NCI-H187 (cell line): ENCODE measurements around the gene UNC119.
"Not testable (repeated sequence)": the region's sequence is repeated elsewhere in the genome, so short reads cannot be mapped to it uniquely, and the experiment has no call there.

Source experiments
- DNase-seq, 2 experiments: peaks; one replicate each; lab custom pipeline; 2025; lab: John Stamatoyannopoulos, UW

UNC119 gene

DNA sequence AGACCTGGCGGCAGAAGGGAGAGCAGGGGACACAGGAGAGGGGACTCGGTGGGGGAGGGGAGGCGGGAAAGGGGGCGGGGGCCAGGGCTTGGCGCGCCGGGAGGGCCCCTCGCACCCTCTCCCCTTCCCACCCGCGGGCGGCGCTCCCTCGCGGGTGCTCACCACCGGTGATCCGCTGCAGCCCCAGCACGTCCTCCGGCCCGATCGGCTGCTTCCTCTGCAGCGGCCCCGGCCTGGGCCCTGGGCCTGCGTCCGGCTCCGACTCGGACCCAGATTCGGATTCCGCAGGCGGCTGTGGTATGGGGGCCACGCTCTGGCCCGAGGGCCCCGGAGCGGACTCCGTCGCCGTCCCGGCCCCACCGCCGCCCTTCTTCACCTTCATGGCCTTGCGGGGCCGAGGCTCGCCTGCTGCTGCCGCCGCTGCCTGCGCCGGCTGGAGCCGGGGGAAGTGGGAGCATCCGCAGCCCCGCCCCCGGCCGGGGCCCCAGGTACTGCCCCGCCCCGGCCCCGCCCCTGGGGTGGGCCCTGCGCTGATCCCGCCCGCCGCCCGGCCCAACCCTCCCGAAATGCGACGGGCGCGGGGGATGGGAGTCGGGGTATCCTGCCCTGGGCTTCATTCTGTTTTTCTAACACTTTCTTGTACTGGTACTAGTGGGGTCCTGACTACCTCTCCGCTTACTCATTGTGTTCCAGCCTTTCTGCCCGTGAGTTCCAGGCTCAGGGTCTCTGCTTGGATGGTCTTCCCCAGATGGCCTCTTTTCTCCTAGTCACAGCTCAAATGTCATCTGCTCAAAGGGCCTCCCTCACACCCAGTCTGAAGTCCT is at the start of gene UNC119:
UNC119 (minus strand) TSS at position 449 of the 824 bp plus-strand sequence; CDS start at position 382, 67 bp downstream.
- DNase-seq: peak; percentile 40 to 67

DNA sequence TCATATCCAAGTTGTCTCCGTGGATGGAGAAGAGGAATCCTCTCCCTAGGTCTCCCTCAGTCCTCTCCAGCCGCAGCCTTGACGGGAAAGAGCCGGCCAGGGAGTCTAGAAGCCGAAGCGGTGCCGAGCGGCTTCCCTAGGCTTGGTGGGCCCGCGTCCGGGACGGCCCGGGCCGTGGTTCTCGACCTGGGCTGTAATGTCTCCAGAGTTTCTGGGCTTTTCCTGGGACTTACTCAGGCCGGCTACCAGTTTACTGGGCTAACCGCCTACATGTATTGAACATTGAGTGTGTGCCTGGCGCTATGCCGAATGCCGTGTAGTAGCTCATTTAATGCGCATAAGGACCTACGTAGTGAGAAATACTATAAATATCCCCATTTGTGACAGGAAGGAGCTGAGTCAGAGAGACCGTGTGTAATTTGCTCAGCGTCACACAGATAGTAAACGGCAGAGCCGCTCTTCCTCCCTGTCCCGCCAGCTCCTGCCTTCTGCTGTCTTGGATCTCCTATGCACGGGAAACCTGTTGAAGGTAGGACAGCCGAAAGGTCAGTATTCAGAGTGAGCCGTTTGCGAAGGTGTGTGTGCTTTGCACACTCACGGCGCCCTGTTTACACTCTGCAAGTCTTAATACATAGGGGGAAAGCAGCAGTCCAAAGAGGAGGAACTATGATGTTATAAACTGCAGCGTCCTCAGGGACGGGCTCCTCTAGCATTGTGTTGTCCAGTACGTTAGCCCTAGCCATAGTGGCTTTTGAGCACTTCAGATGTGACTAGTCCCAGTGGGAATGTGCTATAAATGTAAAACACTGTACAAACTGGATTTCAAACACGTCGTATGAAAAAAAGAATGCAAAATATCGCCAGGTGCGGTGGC is 47.1 kb upstream of the UNC119 start:
- DNase-seq: peak in 1 of 2 experiments; percentile 69

DNA sequence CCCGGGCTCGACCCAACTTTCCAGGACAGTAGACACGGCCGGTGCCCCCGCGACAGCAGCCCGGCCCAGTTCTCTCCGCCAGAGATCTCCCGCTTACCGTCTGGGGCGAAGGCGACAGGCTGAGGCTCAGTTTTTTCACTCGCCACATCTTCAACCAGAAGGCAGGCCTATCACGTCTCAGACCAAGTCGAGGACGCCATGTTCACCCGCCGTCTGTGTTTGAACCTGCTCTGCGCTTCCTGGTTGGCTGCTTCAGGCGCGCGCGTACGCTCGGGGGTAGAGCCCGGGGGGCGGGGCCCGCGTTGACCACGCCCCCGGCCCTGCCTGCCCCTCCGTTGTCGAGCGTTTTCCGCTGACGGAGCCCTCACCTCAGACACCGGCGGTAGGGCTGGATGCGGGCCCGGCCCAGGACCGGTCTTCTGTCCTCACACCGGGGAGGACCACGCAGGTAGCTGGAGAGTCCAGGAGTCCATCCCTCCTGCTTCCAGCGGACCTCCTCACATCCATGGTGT is 46.4 kb upstream of the UNC119 start, which contains the start of gene SPAG5:
SPAG5 (minus strand) TSS at position 227 of the 512 bp plus-strand sequence; CDS start at position 148, 79 bp downstream.
- peak; percentile 92 to 96 for DNase-seq

DNA sequence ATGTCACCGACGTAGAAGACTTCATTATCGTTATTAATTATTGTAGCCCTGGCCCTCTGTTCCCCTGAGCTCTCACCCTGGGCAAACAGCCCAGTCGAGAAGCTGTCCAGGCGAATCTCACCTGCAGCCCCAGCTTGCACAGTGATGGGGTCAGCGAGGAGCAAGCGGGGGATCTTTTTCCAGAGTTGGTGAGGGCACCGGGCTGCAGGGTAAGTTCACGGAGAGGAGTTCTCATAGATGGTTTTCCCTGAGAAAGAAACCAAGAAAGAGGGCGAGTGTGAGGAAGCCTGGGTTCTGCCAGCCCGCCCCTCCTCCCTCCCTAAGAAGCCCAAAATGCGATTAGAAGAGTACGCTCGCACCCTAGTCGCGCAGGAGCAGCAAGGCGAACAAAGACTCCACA is 46.0 kb upstream of the UNC119 start:
- no peak for DNase-seq

DNA sequence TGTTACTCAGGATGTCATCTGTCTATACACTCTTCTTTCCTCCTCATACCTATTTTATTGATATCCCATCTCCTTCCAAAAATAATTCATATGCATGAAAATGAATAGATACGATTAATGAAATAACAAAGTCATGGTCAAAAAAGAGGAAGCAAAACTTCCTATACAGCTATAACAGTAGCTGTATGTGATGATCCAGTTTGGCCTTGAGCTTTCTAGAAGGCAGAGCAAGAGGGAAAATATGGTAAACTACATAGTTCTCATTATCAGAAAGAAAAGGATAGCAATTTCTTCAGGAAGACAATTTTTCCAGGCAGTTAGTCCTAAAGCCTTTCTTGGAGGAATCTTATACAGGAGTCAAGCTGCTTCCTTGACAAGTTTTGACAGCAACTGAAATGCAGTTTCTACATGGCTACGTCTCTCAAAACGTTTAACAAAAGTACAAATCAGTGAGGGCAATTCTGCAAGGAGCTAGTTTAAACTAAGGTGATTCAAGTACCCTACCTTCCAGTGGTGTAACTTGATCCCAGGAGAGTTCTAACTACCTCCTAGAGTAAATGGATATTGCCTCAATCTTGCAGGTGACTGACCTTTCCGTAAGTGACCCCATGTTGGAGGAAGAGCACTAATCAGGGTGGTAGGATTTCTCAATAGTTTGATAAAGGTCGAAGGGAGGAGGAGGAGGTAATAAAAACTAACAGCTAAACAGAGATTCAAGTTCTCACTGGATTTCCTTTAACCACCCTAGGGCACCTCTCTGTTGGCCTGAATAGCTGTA is 45.4 kb upstream of the UNC119 start:
- DNase-seq: no peak

DNA sequence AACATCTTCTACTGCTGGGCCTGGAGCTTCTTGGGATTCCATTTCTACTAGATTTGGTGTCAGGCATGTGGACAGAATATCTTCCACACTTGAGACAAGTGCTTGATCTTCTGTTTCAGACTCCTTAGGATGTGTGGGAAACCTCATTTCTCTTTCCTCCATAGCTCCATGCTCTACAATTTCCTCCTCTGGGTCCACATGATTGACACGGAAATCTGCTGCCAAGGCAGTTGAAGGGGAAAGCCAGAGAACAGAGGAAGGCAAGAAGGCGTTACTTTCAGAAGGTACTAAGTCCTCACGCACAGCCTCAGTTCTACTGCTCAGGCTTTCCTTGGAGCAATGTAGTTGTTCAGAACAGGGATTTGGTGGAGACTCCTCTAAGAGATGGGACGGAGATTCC is 39.8 kb upstream of the UNC119 start:
- DNase-seq: no peak

DNA sequence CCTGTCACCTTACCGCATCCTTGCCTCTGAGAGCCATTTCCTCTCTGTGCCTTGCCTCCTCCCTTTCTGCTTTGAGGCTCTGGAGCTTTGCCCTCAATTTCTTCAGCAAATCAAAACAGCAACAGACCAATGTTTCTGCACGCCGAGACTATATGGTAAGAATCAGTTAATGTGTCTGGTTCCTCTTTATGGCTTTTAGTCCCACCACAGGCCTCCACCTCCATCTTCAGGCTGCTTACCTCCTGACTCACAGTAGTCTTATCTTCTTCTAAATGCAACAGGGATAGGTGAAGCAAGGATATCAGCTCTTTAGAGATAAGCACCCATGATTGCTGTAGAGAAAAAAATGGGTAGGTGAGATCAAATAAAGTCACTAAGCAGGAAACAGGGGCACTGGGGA is 33.4 kb upstream of the UNC119 start:
- no peak for DNase-seq

DNA sequence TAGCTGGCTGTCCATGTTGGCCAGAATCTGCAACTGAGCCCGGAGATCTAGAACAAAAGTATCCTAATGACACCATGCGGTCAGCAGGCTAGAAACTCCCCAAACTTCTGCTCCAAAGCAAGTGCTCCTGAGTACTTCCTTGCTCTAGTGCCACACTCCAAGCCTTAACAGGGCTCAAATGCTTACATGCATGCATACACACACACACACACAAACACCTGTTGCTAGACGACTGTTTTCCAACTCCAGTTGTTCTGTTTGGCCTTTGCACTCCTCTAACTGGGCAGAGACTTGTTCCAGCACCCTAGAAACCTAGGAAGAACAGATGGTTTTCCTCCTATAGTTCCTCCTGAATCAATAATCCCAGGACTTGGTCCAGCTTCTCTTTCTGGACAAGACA is 32.0 kb upstream of the UNC119 start:
- no peak for DNase-seq

DNA sequence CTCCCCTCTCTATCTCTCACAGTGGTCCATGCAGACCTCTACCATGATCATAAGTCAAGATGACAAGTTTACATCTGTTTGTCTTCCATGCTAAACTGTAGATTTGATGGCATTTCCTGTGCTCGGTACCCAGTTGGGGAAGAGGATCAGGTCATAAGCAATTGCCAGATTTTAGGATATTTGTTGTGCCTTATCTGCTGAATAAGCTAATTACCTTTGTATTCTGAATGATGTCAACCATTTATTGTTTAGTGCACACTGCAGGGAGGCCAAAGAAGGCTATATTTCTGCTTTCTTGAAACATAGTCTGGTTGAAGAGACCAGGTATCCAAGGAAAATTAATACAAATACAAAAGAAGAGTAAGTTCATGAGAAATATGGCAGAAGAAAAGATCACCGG is 30.1 kb upstream of the UNC119 start:
- DNase-seq: no peak

DNA sequence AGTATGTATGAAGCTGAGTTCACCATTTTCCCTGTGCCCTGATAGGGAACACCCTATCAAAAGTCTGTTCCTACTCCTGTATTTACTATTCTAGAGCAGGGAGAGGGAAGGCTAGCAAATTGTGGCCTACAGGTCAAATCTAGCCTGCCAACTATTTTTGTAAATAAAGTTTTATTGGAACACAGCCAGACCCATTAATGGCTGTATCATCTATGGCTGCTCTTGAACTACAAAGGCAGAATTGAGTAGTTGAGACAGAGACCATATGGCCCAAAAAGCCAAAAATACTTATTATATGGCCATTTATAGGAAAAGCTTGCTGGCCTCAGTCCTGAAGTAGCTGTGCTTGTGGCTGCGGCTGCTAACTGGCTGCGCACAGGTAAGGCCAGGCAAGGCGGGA is 28.5 kb upstream of the UNC119 start:
- no peak for DNase-seq

DNA sequence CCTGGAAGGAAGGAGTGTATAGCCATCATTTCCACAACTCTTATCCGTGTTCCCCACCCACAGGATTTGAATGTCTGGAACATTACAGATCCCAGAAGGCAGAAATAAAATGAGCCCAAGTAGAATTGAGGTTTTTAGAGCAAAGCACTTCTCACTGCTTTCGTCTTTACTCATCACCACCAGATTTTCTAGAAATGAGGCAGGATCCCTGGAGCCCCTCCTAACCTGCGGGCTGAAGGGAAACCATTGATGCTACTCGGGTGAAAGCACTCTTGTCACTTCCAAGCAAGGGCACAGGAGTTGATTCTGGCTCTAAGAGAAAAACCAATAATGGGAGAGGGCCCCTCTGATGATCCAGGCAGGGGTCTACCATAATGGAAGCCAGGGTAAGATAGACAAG is 27.1 kb upstream of the UNC119 start:
- DNase-seq: no peak

DNA sequence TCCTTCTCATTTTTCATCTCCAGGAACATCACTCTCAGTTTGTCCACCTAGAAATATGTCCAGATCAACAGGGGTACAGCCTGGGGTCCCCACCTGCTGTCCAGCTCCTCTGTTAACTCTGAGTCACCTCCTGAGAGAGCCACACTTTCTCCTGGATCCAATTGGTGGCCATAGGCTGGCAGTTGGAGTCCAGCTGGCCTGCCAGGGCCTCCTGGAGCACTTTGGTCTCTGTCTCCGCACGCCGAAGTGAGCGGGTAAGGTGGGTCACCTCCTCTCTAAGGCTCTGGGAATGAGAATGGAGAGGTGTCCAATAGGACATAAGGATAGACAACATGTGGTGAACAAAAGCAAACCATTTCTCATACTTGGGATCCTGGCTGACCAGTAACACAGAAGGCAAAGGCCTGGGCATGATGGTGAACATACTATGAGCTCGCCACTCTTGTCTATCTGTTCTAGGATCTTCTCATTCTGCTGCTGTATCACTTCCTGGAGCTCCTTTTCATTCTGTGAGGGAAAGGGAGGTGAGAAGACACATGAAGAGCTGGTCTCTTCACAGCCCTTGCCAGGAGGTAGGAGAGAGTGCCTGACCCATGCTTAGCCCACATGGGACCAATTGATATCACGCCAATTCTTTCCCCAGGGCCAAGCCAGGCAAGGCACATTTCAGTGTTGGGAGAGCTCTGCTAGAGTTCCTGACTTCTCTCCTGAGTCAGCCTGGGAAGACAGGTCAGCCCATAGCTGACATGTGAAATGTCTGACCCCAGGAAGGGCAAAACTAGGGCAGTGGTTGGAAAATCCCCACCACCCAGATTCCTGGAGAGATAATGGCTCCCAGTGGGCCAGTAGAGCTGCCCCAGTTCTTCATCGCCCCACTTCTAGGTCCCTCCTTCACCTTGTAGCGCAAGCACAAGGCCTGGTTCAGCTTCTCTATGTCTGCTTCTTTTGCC is 26.1 kb upstream of the UNC119 start:
- DNase-seq: no peak

DNA sequence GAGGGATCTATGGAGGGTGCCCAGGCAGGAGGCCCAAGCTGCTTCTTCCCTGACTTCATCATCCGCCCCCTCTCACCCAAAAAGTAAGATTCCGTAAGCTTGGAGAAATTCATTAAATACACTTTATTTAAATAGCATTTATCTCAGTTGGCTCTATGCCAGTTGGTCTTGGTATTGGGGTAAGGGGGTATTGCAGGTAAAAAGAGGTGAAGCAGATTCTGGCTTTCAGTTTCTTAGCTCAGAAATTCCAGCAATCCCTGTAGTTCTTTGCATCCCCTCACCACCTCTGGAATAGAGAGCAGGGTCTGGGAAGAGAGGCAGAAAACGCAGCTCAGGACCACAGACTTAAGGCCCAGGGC is 25.0 kb upstream of the UNC119 start:
- DNase-seq: no peak

DNA sequence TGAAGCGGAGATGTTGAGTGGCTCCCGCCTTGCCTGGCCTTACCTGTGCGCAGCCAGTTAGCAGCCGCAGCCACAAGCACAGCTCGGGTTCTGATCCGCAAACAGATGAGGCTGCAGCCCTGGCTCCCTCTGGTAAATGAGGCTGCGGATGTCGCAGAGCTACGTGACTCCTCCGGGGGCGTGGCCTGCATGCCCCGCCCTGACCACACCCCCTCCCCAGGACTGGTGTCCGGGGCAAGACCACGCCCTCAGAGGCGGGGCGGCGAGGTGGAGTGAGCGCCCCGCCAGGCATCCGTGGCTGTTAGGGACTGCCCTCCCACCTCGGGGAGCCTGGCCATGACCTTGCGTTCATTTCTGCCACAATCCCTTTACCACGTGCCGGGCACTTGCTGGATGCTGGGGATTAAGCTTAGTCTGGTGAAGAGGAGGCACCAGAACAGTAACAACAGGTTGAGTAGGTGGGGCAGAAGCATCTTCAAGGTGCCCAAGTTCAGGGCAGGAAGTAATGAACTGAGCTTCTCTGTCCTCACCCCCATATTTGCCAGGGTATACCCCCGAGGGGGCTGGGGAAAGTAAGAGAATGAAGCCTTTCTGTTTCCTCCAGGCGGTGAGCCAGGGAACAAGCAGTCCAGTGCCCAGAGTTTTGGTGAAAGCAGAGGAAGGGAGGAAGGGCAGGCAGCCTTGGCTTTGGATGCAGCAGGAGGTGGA is 24.5 kb upstream of the UNC119 start, which contains the start of gene ALDOC:
ALDOC (minus strand) TSS at position 138 of the 708 bp plus-strand sequence. CDS start 1,363 bp downstream, outside the sequence.
- peak; percentile 89 to 90 for DNase-seq

DNA sequence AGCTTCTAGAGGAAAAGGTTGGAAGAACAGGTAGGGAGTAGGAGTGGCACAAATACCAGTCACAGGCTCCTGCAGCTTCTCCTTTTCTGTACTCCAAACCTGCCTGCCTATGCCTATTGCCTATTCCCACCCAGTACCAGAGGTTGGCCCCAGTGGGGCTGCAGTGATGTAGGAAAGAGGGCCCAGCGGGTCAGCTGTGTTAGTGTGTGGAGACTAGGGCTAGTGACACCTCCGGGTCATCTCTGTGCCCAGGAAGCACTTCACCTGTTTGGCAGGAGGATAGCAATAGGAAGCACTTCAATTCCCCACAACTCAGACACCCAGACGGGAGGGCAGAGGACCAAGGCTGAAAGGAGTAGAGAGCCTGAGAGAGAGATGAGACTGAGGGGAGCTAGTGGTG is 23.6 kb upstream of the UNC119 start:
- not testable (repeated sequence) for DNase-seq

DNA sequence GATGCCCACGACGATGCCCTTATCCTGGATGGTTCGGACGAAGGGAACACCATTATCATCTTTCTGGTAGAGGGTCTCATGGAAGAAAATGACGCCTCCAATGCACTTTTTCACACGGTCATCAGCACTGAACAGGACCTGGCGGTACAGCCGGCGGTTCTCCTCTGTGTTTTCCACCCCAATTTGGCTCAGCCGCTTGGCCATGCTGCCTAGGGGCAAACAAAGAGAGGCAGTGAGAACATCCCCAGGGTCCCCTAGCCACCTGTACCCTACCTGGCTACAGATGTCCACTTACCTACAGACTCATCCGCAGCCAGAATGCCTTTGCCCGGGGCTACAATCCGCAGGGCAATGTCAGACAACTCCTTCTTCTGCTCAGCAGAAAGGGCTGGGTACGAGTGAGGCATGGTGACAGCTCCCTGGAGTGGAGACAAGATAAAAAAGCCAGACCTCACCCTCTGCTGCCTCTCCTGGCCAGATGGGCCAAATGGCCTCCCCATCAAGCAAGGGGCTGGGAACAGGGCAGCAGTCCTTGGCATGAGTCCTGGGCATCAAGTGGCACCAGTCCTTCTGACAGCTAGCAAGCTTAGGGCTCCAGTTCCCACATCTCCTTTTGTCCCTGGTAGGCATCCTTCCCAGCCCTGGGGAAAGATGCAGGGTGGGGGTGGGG is 22.8 kb upstream of the UNC119 start:
- DNase-seq: no peak

DNA sequence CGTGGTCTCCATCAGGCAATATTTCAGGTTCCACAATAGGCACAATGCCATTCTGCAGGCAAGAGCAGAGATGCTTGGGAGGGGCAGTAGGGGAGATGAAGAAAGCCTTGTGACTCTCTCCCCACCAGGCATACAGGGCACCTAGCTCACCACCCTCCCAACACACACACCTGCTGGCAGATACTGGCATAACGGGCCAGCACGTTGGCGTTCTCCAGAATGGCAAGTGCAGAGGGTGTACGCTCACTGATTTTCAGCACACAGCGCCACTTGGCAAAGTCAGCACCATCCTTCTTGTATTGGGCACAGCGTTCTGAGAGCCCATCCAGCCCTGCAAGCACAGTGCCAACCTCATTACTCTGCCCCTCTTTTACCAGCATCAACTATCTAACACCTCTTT is 22.1 kb upstream of the UNC119 start:
- no peak for DNase-seq

DNA sequence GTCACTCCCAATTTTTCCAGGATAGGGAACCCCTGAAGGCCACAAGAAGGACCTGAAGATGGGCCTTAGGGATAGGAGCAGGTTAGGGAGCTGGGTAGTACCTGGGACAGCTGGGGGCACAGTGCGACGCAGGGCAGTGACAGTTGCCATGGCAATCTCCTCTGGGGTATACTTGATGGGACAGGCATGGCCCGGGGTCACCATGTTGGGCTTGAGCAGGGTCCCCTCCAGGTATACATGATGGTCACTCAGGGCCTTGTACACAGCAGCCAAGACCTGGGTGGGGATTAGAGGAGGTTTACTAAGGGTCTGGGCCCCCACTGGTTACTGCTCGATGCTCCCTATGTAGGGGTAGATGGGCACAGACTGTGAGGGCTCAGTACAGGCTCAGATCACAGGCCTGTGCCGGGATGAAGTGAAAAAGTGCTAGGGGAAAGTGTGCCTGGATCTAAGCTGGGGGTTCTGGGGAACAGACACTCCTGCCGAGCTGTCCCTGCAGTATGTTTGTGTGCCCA is 21.6 kb upstream of the UNC119 start:
- no peak for DNase-seq

DNA sequence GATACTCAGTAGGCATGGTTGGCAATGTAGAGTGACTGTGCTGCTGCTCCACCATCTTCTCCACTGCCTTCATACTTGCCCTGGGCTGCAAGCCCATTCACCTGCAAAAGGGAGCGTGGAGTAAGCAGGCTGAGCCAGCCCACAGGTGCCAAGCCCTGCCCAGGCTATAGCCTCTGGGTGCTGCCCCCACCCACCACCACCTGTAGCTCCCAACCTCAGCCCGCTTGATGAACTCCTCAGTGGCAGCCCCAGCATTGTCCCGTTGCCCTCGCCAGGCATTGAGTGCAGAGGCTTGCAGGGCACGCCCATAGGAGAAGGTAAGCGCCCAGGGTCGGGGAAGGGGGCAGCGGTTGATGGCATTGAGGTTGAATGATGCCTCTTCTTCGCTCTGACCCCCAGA is 21.1 kb upstream of the UNC119 start:
- DNase-seq: no peak
